ENCODE measurements around the gene CDON. TPM values are rescaled to one million over a fixed set of nuclear protein-coding genes. Genes with fewer than 3 reads are reported as not detected.

CDON gene
- total RNA-seq, 1 donor from 2014 or later: 33.0 TPM

- Histone ChIP-seq H3K9me3 (no peaks in the 10 kb centered on the region), H3K36me3 (no peaks in the 10 kb centered on the region), H3K4me3 (no peak overlapping the region), H3K27ac (no peak overlapping the region), H3K27me3 (no peaks in the 10 kb centered on the region), H3K4me1 (no peaks in the 10 kb centered on the region)
- no peak for DNase-seq (ENCODE audit: low spot score in 2 of 2)
- TF ChIP-seq CTCF (IDR thresholded peaks at IDR 0.05): no peak
- intact Hi-C loops (cut with DNase I): no loop called here
Measured at GRCh38 chr11:126026579-126026978, 36.1 kb downstream of the CDON start.

DNA sequence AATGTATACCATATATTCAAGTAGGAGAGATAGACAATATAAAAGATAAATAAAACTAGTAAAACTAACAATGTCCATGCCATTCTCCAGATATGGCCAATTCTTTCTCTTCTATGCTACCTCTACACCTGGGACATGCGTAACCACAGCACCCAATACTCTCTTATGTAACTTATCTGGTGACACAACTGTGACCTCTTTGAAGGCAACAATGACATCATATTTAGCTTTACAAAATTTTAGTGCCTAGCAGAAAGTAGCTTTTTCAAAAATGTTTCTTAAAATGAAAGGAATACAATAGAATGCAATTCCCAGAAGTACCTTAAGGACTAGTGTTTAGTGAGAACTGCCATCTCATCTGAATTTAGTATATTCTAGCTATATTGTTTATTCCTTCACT lies 36.8 kb downstream of the CDON start:
- Histone ChIP-seq H3K9me3 (no peaks in the 10 kb centered on the region), H3K4me1 (no peaks in the 10 kb centered on the region), H3K27ac (no peak overlapping the region), H3K4me3 (no peak overlapping the region), H3K36me3 (peaks cover 0 to 4% of the 10 kb centered on the region in 2 donors), H3K27me3 (no peaks in the 10 kb centered on the region)
- intact Hi-C loops (cut with DNase I): no loop called here
- no peak for TF ChIP-seq CTCF (IDR thresholded peaks at IDR 0.05)
- no peak for DNase-seq (ENCODE audit: low spot score in 2 of 2)

DNA sequence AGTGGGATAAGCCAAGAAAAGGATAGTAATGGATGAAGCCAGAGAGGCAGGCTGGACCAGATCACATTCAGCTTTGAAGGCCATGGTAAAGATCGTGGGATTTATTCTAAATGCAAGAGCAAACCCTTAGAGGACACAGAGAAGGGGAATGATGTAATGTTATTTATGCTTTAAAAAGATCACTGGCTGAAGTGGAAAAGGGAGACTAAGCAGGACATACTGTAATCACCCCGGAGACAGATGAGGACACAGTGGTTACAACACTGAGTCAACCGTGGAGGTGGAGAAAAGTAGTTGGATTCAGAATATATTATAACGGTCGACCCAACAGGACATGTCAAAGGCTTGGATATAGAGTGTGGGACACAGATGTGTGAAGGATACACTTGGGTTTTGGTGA lies 38.5 kb downstream of the CDON start:
- Histone ChIP-seq H3K4me1 (no peaks in the 10 kb centered on the region), H3K27ac (no peak overlapping the region), H3K4me3 (no peak overlapping the region), H3K9me3 (no peaks in the 10 kb centered on the region), H3K36me3 (peaks cover 0 to 9% of the 10 kb centered on the region in 2 donors), H3K27me3 (no peaks in the 10 kb centered on the region)
- DNase-seq (ENCODE audit: low spot score in 2 of 2): no peak
- intact Hi-C loops (cut with DNase I): no loop called here
- TF ChIP-seq CTCF (IDR thresholded peaks at IDR 0.05): no peak

GRCh38 chr11:126012852-126013251 lies 49.8 kb downstream of the CDON start:
- Histone ChIP-seq H3K27me3 (no peaks in the 10 kb centered on the region), H3K36me3 (peaks cover 0 to 8% of the 10 kb centered on the region in 2 donors), H3K4me3 (no peak overlapping the region), H3K27ac (no peak overlapping the region), H3K4me1 (no peaks in the 10 kb centered on the region), H3K9me3 (no peaks in the 10 kb centered on the region)
- intact Hi-C loops (cut with DNase I): no loop called here
- no peak for TF ChIP-seq CTCF (IDR thresholded peaks at IDR 0.05)
- DNase-seq (ENCODE audit: low spot score in 2 of 2): no peak

GRCh38 chr11:126011754-126012153 lies 50.9 kb downstream of the CDON start:
- Histone ChIP-seq H3K4me3 (no peak overlapping the region), H3K36me3 (peaks cover 0 to 4% of the 10 kb centered on the region in 2 donors), H3K9me3 (no peaks in the 10 kb centered on the region), H3K27me3 (no peaks in the 10 kb centered on the region), H3K27ac (no peak overlapping the region), H3K4me1 (no peaks in the 10 kb centered on the region)
- intact Hi-C loops (cut with DNase I): no loop called here
- DNase-seq (ENCODE audit: low spot score in 2 of 2): no peak
- TF ChIP-seq CTCF (IDR thresholded peaks at IDR 0.05): no peak

- Histone ChIP-seq H3K4me1 (no peaks in the 10 kb centered on the region), H3K27me3 (no peaks in the 10 kb centered on the region), H3K36me3 (no peaks in the 10 kb centered on the region), H3K4me3 (no peak overlapping the region), H3K27ac (no peak overlapping the region), H3K9me3 (no peaks in the 10 kb centered on the region)
- intact Hi-C loops (cut with DNase I): no loop called here
- no peak for TF ChIP-seq CTCF (IDR thresholded peaks at IDR 0.05)
- DNase-seq (ENCODE audit: low spot score in 2 of 2): no peak
Measured at GRCh38 chr11:126011265-126011664, 51.4 kb downstream of the CDON start.

All from ascending aorta (tissue), 2 donors.